Measurements from ENCODE around the gene LRP6.
A peak's percentile ranks its signal among the peaks of the same experiment; 100 is the strongest.
"Not testable (repeated sequence)": the region's sequence is repeated elsewhere in the genome, so short reads cannot be mapped to it uniquely, and the experiment has no call there.

The LRP6 gene

GRCh38 chr12:12266389-12266872, 413 bp downstream of the LRP6 start:
- peak overlapping the region; percentile 42 to 80 (median 64) for H3K4me3 ChIP-seq
- peak overlapping the region; percentile 74 to 100 (median 99) for H3K27ac ChIP-seq

GRCh38 chr12:12265571-12266388, 1.1 kb downstream of the LRP6 start:
- Histone ChIP-seq H3K27ac (peak overlapping the region in 19 of 21 experiments; percentile 74 to 100 (median 99)), H3K4me3 (peak overlapping the region; percentile 42 to 80 (median 64))

GRCh38 chr12:12265035-12265434, 1.8 kb downstream of the LRP6 start:
- Histone ChIP-seq H3K4me3 (peak overlapping the region in 4 of 7 experiments; percentile 42 to 80 (median 69)), H3K27ac (peak overlapping the region in 3 of 21 experiments; percentile 99 to 100 (median 99))

- no peak overlapping the region for H3K27ac ChIP-seq
- no peak overlapping the region for H3K4me3 ChIP-seq
Observed at GRCh38 chr12:12263909-12264308, 2.9 kb downstream of the LRP6 start.

DNA sequence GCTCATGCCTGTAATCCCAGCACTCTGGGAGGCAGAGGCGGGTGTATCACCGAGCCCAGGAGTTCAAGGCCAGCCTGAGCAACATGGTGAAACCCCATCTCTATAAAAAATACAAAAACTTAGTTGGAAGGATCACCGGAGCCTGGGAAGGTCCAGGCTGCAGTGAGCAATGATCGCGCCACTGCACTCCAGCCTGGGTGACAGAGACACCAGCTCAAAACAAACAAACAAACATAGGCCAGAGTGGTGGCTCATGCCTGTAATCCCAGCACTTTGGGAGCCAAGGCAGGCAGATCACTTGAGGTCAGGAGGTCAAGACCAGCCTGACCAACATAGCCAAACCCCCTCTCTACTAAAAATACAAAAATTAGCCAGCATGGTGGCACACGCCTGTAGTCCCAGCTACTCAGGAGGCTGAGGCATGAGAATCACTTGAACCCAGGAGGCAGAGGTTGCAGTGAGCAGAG, 10.5 kb downstream of the LRP6 start:
- H3K27ac ChIP-seq, result peak overlapping the region in 1 of 21 experiments; percentile 11
- H3K4me3 ChIP-seq, result not testable (repeated sequence)

DNA sequence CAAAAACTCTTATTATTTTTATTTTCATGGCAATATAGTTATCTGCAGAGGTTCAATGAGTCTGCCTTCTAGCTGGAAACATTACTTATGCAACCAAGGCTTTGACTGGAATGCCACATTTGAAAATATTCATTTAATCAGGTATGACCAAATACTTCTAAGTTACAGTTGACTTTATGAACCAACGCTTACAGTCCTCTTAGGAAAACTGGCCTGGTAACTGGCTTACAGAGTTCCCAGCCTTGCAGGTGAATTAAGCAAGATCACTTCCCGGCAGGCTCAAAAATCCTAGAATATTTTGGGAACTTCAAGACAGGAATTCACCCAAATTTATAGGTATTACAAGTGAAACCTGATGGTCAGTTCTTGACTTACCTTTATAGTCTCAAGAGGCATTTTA, 12.3 kb downstream of the LRP6 start:
- Histone ChIP-seq H3K27ac (no peak overlapping the region), H3K4me3 (no peak overlapping the region)

DNA sequence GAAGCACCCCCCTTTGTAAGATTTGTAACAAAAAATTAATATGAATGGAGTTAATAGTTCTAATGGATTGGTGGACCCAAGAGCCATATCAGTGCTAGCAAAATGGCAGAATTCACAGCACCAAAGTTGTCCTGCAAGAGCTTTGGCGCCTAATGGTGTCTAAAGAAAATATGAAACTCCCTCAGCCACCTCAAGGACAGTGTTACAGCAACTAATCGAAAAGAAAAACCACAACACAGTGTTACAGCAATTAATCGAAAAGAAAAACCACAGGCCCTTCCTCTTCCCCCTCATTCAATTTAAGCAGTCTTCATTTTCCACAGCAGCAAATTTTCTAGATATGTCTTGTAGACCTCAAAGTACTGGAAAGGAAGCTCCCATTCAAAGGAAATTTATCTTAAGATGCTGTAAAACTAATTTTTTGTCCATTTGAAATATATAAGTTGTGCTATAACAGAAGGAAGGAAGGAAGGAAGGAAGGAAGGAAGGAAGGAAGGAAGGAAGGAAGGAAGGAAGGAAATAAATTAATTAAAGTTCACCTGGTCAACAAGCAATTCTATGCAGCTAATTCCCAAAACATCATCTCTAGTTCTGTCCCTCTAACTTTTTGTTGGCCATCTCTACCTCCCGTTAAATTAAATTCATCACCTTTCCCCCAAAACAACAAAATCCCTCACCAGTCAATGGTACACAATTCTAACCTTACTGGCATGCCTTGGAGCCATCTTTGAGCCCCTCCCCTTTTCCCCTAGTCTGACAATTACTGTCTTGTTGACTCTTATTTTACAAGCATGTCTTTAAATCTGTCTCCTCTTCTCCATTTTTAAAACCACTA, 17.4 kb downstream of the LRP6 start:
- Histone ChIP-seq H3K4me3 (no peak overlapping the region), H3K27ac (no peak overlapping the region)

DNA sequence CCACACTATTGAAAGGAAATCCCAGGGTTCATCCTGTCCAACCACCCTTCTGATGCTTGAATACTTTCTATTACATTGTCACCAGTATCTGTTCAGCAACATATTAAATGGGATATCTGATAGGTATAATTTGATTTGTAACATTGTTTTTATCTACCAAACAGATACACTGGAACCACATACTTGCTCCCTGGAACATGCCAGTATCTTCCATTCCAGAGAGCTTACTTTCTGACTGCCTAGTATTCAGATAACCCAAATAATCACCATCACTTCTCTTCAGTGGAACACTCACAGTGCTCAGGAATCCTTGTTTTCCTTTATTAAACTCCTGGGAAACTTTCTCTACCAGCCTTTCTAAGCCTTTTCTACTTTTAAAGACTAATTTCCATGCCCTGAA, 19.3 kb downstream of the LRP6 start:
- Histone ChIP-seq H3K4me3 (no peak overlapping the region), H3K27ac (no peak overlapping the region)

DNA sequence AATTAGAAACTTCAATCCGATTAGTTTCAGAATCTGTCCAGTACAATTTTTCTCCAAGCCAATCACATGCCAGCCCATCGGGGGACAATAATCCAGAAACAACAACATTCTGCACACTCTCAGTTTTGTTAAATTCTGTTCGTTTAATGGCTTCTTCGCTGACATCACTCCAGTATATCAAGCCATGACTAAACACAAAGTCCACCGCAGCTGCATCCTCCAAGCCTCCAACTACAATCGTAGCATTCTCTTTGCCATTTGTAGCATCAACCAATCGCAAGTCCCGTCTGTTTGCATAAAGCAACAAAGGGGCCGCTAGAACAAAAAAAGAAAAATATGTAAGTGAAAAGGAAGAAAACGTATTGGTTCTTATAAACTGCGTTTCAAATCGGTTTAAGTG, 22.5 kb downstream of the LRP6 start:
- Histone ChIP-seq H3K4me3 (no peak overlapping the region), H3K27ac (no peak overlapping the region)

DNA sequence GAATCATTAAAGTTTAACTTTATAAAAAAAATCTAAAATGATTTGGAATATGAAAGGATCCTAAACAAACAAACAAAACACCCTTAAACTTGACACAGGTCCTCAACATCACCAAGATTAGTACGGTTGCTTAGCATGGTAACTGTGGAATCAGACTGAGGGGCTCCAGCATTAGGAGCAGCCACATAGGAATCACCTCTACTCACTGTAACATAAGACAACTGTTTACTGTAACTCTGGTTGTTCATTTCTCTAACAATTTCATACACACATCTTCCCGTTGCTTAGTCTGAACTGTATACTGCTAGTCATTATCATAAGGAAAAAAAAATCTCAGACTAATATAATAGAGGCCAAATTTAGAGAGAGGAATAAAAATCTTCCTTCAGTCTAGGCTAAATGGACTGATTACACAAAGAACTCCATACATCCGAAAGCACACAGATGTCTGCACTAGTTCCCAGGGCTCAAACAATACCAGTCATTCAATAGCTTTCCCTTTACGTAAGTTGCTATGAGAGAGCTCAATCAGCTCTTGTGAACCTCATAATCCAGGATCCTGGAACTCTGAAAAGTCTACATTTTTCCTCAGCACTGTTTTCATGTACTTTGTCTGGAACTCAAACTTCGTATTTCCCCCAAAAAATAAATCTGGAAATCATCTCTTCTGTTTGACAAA, 26.0 kb downstream of the LRP6 start:
- H3K27ac ChIP-seq, result peak overlapping the region in 3 of 21 experiments; percentile 34 to 49 (median 35)
- no peak overlapping the region for H3K4me3 ChIP-seq

DNA sequence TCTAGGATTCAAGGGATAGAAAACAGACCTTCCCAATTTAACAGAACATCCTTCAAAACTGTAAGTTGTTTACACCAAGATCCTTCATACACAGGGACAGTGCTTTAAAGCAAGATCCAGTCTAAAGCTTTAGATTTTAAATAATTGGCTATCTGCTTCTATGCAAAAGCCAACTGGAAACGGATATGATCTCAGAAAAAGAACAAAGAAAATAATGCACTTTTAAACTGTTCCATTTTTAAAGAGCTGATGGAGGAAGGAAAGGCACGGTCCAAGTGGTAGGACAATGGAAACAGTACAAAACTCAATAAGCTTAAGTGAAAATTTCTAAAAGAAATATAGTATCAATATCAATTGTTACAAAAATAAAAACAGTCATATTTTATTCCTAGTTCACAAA, 27.7 kb downstream of the LRP6 start:
- peak overlapping the region in 1 of 21 experiments; percentile 3 for H3K27ac ChIP-seq
- no peak overlapping the region for H3K4me3 ChIP-seq

- H3K27ac ChIP-seq, result peak overlapping the region in 1 of 21 experiments; percentile 3
- no peak overlapping the region for H3K4me3 ChIP-seq
Observed at GRCh38 chr12:12238605-12239004, 28.2 kb downstream of the LRP6 start.

DNA sequence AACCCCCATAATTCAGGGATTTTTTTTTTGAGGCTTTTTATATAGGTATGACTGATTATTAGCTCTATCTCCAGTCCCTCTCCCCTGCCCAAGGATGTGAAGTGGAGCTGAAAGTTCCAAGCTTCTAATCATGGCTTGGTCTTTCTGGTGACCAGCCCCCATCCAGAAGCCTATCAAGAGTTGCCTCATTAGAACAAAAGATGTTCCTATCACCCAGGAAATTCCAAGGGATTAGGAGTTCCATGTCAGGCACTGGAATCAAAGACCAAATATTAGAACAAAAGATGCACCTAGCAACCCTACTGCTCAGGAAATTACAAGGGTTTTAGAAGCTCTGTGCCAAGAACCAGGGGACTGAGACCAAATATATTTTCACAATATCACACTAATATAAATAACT, 29.9 kb downstream of the LRP6 start:
- H3K4me3 ChIP-seq, result no peak overlapping the region
- no peak overlapping the region for H3K27ac ChIP-seq

- Histone ChIP-seq H3K4me3 (no peak overlapping the region), H3K27ac (no peak overlapping the region)
Observed at GRCh38 chr12:12230275-12230674, 36.6 kb downstream of the LRP6 start.

GRCh38 chr12:12229556-12230092, 37.2 kb downstream of the LRP6 start:
- no peak overlapping the region for H3K4me3 ChIP-seq
- no peak overlapping the region for H3K27ac ChIP-seq

- Histone ChIP-seq H3K4me3 (no peak overlapping the region), H3K27ac (no peak overlapping the region)
Observed at GRCh38 chr12:12228402-12228801, 38.4 kb downstream of the LRP6 start.

- no peak overlapping the region for H3K4me3 ChIP-seq
- H3K27ac ChIP-seq, result no peak overlapping the region
Observed at GRCh38 chr12:12226187-12226586, 40.7 kb downstream of the LRP6 start.

GRCh38 chr12:12224240-12224940, 42.5 kb downstream of the LRP6 start:
- no peak overlapping the region for H3K27ac ChIP-seq
- no peak overlapping the region for H3K4me3 ChIP-seq

- Histone ChIP-seq H3K4me3 (no peak overlapping the region), H3K27ac (no peak overlapping the region)
Observed at GRCh38 chr12:12221560-12221959, 45.3 kb downstream of the LRP6 start.
